ENCODE data around the gene MRPS25. TPM values are rescaled to one million over a fixed set of nuclear protein-coding genes. Genes with fewer than 3 reads are reported as not detected.
A peak's percentile ranks its signal among the peaks of the same experiment; 100 is the strongest.

MRPS25 gene
- total RNA-seq, 4 donors from 2014 or later = 49.6 to 120 (median 94.2) TPM

- Histone ChIP-seq H3K36me3 (peaks cover 0 to 33% (median 0%) of the 10 kb centered on the region in 3 donors), H3K27ac (no peak overlapping the region), H3K27me3 (no peaks in the 10 kb centered on the region), H3K9me3 (no peaks in the 10 kb centered on the region), H3K4me1 (peaks cover 0 to 14% (median 6%) of the 10 kb centered on the region in 4 donors), H3K4me3 (no peak overlapping the region)
- no peak for DNase-seq
- TF ChIP-seq POLR2A (IDR thresholded peaks at IDR 0.05) = no peak
- TF ChIP-seq, protein P1, sequence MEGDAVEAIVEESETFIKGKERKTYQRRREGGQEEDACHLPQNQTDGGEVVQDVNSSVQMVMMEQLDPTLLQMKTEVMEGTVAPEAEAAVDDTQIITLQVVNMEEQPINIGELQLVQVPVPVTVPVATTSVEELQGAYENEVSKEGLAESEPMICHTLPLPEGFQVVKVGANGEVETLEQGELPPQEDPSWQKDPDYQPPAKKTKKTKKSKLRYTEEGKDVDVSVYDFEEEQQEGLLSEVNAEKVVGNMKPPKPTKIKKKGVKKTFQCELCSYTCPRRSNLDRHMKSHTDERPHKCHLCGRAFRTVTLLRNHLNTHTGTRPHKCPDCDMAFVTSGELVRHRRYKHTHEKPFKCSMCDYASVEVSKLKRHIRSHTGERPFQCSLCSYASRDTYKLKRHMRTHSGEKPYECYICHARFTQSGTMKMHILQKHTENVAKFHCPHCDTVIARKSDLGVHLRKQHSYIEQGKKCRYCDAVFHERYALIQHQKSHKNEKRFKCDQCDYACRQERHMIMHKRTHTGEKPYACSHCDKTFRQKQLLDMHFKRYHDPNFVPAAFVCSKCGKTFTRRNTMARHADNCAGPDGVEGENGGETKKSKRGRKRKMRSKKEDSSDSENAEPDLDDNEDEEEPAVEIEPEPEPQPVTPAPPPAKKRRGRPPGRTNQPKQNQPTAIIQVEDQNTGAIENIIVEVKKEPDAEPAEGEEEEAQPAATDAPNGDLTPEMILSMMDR (IDR thresholded peaks at IDR 0.05) = no peak
These were observed 5.1 kb downstream of the MRPS25 start for GRCh38 chr3:15060029-15060428.

GRCh38 chr3:15056676-15057404 is 8.3 kb downstream of the MRPS25 start:
- Histone ChIP-seq H3K27me3 (no peaks in the 10 kb centered on the region), H3K4me3 (no peak overlapping the region), H3K9me3 (no peaks in the 10 kb centered on the region), H3K4me1 (no peaks in the 10 kb centered on the region), H3K27ac (no peak overlapping the region), H3K36me3 (peaks cover 0 to 48% (median 0%) of the 10 kb centered on the region in 3 donors)
- no peak for TF ChIP-seq POLR2A (IDR thresholded peaks at IDR 0.05)
- TF ChIP-seq, protein P1 (IDR thresholded peaks at IDR 0.05) = no peak
- no peak for DNase-seq

DNA sequence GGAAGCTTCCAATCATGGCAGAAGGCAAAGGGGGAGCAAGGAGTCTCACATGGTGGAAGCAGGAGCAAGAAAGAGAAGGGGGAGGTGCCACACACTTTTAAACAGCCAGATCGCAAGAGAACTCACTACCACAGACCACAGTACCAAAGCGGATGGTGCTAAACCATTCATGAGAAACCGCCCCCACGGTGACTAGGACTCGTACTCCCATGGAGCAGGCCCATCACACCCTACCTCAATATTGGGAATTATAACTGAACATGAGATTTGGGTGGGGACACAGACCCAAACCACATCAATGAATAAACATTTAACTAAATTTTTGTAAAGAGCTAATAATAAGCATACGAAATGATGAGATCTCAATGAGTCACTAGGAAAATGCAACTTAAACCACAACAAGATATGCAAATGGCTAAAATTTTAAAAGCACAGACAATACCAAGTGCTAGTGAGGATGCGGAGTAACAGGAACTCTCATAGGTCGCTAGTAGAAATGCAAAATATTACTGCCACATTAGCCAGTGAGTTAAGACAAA is 10.0 kb downstream of the MRPS25 start:
- H3K27ac ChIP-seq = peak overlapping the region in 1 of 4 donors; percentile 28
- DNase-seq = peak in 2 of 3 donors; percentile 67 to 69

DNA sequence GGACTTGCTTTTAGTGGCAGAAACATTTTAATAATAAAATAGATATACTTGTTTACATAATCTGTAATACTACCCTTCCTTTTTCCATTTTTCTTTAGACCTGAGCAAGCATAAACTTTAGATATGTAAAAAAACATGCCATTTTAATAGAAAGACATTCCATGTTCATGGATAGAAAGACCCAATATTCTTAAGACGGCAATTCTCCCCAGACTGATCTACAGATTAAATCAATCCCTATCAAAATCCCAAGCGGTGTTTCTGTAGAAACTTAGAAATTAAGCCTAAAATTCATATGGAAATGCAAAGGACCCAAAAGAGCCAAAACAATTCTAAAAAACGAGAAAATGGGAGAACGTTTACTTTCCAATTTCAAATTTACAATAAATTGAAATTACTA is 11.6 kb downstream of the MRPS25 start:
- no peak overlapping the region for H3K4me3 ChIP-seq
- TF ChIP-seq, protein P1 (IDR thresholded peaks at IDR 0.05) = no peak
- no peak for TF ChIP-seq POLR2A (IDR thresholded peaks at IDR 0.05)
- no peak overlapping the region for H3K27ac ChIP-seq
- H3K36me3 ChIP-seq = peaks cover 0 to 69% (median 0%) of the 10 kb centered on the region in 3 donors
- DNase-seq = no peak
- H3K4me1 ChIP-seq = peaks cover 0 to 6% (median 3%) of the 10 kb centered on the region in 4 donors
- no peaks in the 10 kb centered on the region for H3K27me3 ChIP-seq
- no peaks in the 10 kb centered on the region for H3K9me3 ChIP-seq

More for the DNA sequence above, 10.0 kb downstream of the MRPS25 start:
- Histone ChIP-seq H3K36me3 (peaks cover 0 to 63% (median 0%) of the 10 kb centered on the region in 3 donors), H3K27me3 (no peaks in the 10 kb centered on the region), H3K4me1 (peaks cover 0 to 6% (median 3%) of the 10 kb centered on the region in 4 donors), H3K4me3 (no peak overlapping the region), H3K9me3 (no peaks in the 10 kb centered on the region)
- TF ChIP-seq, protein P1 (IDR thresholded peaks at IDR 0.05) = no peak
- no peak for TF ChIP-seq POLR2A (IDR thresholded peaks at IDR 0.05)

GRCh38 chr3:15052335-15053242 is 12.5 kb downstream of the MRPS25 start:
- TF ChIP-seq, protein P1 (IDR thresholded peaks at IDR 0.05) = no peak
- no peak for TF ChIP-seq POLR2A (IDR thresholded peaks at IDR 0.05)
- Histone ChIP-seq H3K27me3 (no peaks in the 10 kb centered on the region), H3K36me3 (peaks cover 0 to 69% (median 0%) of the 10 kb centered on the region in 3 donors), H3K4me1 (peaks cover 0 to 6% (median 3%) of the 10 kb centered on the region in 4 donors), H3K27ac (peak overlapping the region in 1 of 4 donors; percentile 50), H3K4me3 (no peak overlapping the region), H3K9me3 (no peaks in the 10 kb centered on the region)
- DNase-seq = no peak
